HG02970 (cell line): ENCODE data around the gene MITF.

Source experiments
- ATAC-seq: cut with Tn5 transposase; IDR thresholded peaks from one replicate; pipeline ENCODE4 v1.9.1; 2021; ENCODE audit warnings: mild to moderate bottlenecking, moderate library complexity, moderate number of reproducible peaks; ENCODE audit not compliant: unreplicated experiment, low FRiP score

MITF gene

DNA sequence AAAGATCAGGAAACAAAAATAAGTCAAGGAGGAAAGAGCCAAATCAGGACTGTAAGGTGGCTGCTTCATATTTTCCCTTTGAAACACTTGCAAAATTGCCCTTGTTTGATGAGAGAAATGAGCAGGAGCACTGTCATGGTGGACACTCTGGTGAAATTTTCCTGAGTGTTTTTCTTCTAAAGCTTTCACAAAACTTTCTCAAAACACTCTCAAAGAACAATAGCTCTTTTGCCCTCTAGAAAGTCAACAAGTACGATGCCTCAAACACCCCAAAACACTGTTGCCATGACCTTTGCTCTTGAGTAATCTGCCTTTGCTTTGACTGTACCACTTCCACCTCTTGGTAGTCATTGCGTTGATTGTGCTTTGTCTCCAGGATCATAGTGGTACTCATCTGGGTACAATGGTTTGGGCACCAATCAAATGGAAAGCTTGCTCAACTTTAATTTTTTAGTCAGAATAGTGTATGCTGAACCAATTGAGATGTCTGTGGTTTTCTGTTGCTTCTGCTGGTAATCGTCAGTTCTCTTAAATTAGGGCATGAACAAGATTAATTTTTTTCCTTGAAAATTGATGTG lies 13.2 kb upstream of the MITF start:
- no peak for ATAC-seq

- ATAC-seq: no peak
These were observed 9.9 kb upstream of the MITF start for GRCh38 chr3:69729147-69729919.

GRCh38 chr3:69731080-69731479 lies 8.2 kb upstream of the MITF start:
- no peak for ATAC-seq

GRCh38 chr3:69735893-69736292 lies 3.4 kb upstream of the MITF start:
- no peak for ATAC-seq

GRCh38 chr3:69737392-69737791 lies 1.9 kb upstream of the MITF start:
- no peak for ATAC-seq

GRCh38 chr3:69738315-69738714 lies 949 bp upstream of the MITF start:
- no peak for ATAC-seq

- no peak for ATAC-seq
These were observed 433 bp upstream of the MITF start for GRCh38 chr3:69738859-69739203.

DNA sequence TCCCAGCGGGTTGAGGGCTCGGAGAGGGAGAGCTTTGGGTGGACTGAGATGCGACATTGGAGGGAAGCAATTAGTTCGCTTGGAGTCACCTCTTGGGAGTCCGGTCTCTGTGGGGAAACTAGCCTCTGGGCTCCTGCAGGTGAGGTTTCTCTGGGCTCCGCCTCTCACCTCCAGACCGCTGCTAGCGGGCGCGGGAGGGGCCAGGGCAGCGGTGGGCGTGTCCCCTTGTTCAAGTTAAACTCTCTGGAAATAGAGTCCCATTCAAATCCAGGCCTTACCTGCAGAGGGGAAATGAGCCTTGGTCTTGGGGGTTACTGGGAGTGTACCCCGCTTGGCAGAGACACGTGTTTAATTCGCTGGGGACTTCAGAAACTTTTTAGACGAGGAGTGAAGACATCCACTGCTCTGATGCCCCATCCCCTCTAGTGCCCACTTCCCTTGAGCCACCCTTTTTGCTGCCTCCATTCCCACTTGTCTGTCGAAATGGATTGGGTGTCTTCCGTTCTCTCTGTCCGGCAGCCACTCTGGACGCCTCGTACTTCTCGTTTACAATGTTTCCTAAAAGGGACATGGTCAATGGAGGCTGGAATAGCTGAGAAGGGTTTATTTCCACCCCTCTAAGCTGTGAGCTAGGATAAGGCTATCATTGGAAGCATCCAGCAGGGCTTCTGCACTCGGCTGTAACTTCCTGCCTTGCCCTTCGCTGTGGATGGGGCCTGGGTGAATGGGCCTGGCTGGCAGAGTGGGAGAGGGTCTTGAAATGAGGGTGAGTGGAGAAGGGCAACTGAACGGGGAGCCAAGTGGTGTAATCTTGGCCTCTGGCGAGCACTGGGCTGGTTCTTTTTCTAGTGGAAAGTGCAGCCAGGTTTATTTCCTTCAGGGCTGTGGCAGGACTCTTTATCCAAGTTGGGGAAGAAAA lies 1.1 kb downstream of the MITF start:
- no peak for ATAC-seq

DNA sequence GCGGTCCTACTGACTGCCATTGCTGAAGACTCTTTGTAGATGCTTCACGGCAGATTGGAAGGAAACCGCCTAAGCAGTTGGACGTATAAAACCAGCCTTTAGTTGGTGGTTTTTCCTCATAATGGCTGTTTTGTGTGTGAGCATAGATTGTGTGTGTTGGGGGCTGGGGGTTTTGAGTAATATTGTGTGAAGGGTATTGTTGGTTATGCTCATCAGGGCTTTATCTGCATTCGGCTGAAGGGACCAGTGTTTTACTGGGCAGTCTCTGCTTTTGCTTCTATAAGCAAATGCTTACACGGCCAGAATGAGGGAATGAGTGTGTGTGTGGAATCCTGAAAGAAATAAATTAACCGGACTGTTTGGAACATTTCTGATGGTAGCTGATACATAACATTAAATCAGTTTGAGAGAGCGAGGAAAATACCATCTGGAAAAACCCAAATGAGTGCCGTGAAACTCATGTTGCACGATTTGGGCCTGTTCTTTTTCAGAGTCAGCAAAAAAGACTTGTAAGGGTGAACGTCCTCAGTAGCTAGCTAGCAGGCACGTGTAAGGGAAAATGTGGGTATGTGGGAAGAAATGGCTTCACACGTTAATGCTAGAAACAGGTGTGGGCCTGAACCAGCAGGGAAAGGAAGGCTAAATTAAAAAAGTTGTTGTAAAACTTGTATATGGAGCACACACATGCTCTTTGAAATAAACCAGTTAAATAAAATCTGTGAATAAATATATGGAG lies 1.9 kb downstream of the MITF start:
- no peak for ATAC-seq

- no peak for ATAC-seq
These were observed 3.1 kb downstream of the MITF start for GRCh38 chr3:69742391-69742790.

DNA sequence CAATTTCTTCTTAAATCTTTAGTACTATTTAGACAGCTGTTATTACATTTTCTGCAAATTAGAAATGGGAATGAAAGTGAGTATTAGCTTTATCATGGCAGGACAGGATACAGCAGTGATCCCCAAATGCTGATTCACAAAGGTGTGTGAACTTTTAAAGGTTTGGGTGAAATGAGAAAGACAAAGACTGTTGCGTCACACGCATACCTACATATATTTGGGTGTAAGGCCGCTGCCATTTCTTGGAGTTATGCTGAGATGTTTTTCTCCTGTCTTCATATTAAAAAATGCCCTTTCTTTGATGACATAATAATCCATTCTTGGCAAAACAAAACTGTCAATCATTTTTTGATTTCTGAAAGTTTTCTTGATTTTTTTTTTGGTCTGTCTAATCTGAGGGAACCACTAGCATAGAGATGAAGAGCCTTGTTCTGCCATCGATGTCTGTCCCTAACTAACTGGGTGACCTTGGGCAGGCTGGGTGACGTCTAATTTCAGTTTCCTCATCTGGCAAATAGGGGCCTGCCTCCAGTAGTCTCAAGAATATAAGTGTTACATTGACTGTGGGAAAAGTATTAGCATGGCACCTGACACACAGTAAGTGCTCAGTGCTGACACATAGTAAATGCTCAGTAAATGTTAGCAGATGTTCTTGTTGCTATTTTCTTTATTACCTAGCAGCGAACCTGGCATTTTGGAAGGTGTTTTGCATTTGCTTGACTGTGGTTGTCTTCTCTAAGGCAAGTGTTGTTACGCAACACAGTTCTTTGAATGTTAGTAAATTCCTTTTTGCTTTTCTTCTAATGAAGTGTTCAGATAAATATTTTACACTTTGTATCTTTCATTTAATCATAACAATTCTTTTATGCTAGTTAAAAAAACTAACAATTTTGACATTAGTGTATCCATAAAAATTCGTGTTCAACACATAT lies 5.0 kb downstream of the MITF start:
- no peak for ATAC-seq

DNA sequence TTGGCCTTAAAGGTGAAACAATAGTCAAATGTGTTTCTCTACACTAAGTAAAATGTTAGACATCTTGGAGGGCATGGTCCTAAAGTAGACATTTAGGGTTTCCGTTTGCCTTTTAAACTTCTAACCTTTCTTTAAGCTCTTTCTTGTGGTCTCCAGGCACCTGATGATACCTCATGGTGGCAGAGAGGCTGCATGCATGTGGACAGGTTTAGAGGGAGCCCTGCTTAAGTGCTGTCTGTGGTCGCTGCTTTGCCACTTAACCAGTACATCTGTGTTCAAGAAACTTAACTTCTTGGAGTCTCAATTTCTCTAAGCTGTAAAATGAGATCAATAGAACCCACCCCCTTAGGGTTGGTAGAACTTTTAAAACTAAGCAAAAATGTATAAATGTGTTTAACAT lies 6.2 kb downstream of the MITF start:
- ATAC-seq: no peak

GRCh38 chr3:69746119-69746518 lies 6.9 kb downstream of the MITF start:
- ATAC-seq: no peak

GRCh38 chr3:69747511-69748258 lies 8.4 kb downstream of the MITF start:
- ATAC-seq: no peak

DNA sequence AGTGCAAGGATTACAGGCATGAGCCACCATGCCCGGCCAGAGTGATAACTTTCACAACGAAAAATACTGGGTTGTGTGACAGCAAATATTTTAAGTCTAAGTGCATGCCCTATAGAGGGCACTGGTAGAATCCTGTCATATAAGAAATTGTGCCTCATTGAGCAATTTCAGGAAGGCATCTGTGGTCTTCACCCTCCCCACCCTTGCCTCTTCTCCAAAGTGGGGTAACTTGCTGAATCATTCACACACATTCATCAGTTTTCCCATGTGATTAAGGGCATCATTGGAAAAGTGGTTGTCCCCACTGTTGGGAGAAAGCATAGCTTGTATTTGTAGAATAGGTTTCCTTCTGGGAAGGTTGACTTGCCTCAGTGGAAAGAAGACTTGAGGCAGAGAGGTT lies 9.2 kb downstream of the MITF start:
- ATAC-seq: no peak

GRCh38 chr3:69749461-69749860 lies 10.2 kb downstream of the MITF start:
- ATAC-seq: no peak

- ATAC-seq: no peak
These were observed 11.3 kb downstream of the MITF start for GRCh38 chr3:69750549-69750948.

- ATAC-seq: no peak
These were observed 11.8 kb downstream of the MITF start for GRCh38 chr3:69751074-69751476.

DNA sequence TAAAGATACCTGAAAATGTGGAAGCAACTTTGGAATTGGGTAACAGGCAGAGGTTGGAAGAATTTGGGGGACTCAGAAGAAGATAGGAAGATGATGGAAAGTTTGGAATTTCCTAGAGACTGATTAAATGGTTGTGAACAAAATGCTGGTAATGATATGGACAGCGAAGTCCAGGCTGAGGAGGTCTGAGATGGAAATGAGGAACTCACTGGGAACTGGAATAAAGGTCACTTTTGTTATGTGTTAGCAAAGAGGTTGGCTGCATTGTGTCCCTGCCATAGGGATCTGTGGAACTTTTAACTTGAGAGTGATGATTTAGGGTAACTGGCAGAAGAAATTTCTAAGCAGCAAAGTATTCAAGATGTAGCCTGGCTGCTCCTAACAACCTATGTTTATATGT lies 13.0 kb downstream of the MITF start:
- ATAC-seq: no peak
